GM19035 (cell line): Measurements from ENCODE around the gene DMWD.

Source experiments
- ATAC-seq: cut with Tn5 transposase; IDR thresholded peaks from one replicate; pipeline ENCODE4 v1.9.1; 2021; ENCODE audit not compliant: unreplicated experiment

The DMWD gene, protein sequence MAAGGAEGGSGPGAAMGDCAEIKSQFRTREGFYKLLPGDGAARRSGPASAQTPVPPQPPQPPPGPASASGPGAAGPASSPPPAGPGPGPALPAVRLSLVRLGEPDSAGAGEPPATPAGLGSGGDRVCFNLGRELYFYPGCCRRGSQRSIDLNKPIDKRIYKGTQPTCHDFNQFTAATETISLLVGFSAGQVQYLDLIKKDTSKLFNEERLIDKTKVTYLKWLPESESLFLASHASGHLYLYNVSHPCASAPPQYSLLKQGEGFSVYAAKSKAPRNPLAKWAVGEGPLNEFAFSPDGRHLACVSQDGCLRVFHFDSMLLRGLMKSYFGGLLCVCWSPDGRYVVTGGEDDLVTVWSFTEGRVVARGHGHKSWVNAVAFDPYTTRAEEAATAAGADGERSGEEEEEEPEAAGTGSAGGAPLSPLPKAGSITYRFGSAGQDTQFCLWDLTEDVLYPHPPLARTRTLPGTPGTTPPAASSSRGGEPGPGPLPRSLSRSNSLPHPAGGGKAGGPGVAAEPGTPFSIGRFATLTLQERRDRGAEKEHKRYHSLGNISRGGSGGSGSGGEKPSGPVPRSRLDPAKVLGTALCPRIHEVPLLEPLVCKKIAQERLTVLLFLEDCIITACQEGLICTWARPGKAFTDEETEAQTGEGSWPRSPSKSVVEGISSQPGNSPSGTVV

DNA sequence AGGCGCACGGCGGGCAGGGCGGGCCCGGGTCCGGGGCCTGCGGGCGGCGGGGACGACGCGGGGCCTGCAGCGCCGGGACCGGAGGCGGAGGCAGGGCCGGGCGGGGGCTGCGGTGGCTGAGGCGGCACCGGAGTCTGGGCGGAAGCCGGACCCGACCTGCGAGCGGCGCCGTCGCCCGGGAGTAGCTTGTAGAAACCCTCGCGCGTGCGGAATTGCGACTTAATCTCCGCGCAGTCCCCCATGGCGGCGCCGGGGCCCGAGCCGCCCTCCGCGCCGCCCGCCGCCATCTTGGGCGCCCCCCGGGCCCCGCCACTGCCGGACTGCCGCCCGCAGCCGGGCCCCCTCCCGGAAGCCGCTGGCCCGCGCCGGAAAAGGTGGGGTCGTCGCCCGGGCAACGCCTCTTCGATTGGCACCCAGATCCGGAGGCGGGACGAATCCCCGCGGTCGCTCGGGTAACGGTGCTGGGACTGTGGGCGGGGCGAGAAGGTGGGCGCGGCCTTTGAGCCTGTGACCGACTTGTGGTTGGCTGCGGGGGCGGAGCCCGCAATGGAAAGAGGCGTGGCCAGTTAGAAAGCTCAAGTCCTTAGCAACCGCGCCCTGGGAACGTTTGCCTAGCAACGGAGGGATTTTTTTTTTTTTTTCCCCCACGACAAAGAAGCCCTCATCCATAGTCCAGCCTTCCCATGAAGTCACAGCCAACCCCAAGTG, at the start of gene DMWD:
Gene DMWD (minus strand): TSS at position 376 of the 708 bp plus-strand sequence. CDS start 89 bp downstream, at position 287.
- peak; percentile 91 for ATAC-seq

DNA sequence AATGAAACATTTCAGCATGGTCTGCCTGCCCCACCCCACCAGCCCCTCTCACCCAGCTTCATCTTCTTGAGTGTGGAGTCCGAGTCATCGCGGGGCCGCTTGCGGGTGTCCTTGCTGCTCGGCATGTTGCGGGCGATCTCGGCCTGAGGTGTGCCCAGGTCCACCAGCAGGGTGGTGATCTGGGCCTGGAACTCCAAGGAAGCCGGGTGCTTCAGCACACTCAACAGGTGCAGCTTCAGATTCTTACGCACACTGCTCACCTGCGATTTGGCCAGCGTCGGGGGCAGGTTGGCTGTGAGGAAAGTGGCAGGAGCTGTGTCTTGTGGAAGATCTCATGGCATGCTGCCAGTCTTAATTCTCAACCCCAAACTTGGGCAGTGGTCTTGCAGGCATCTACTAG, 49.6 kb upstream of the DMWD start:
- ATAC-seq: no peak

DNA sequence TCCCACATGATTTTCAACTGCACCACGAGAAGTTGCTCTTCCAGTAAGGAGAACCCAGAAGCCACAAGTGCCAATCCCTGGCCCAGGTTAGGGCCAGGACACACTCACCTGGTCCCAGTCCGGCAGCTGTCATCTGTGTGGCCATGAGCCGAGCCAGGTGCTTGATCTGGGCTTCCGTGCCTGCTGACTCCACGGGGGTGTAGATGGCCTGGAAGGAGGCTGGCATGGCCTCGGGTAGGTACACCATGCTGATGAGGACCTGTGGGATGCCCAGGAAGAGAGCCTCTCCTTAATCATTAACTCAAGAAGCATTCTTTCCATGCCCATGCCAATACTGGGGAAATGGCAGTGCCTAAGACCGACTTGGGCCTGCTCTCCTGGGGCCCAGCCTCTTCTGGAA, 42.3 kb upstream of the DMWD start:
- no peak for ATAC-seq

DNA sequence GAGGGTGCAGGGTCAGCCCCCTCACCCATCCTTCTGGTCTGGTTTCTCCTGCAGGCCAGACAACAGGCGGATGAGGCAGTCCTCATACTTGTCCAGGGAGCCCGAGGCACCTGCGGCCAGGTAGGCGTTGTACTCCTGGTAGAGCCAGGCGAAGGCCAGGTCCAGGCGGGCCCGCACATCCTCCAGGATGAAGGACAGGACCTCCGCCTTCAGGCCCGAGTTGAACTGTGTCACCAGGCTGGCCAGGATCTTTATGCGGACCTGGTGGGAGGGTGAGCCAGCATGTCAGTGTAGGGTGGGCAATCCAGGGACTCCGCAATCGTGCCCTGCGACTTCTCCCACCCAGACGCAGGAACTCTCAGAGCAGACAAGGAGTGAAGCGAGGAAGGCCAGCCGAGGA, 36.3 kb upstream of the DMWD start:
- no peak for ATAC-seq

DNA sequence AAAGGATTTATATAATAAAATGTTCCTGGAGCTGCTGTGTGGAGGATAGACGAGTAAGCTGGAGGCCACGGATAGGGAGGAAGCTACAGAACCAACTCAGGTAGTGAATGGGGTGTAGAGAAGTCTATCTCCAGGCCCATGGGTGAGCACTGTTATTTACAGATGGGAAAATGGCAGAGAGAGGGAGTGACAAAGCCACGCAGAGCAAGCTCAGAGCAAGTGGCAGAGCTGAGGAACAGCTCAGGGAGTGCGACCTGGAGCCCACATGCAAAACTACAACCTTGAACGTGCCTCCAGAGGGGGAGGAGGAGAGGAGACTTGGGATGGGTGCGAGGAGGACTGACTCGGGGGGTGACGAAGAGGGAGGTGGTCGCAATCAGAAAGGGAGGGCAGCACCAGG, 35.9 kb upstream of the DMWD start:
- ATAC-seq: no peak

DNA sequence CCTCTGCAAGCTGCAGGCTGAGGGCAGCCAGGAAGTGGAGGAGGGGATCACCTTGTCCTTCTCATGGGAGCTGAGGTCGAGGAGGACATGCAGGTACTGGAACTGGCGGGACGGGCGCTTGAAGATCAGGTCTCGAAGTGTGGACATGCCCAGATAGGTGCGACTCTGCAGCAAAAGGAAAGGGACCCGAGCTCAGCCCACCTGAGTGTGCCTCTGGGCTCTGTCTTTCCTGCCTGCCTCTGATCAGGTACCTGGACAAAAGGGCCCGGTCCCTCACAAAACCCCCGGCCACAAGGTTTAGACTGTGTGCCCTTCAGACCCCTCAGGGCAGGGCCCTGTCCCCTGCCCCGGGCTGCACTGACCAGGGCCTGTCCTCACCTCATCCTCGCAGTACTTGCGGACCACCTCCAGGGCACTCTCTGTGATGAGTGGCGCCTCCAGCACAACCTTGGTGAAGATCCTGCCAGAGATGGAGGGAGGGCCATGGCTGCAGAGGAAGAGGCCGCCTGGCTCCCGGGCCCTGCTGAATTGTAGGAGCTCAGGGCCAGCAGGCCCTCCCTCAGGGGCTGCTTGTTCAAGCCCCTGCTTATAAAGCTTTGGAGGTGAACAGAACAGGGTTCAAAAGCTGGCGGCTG, 34.9 kb upstream of the DMWD start:
- no peak for ATAC-seq

DNA sequence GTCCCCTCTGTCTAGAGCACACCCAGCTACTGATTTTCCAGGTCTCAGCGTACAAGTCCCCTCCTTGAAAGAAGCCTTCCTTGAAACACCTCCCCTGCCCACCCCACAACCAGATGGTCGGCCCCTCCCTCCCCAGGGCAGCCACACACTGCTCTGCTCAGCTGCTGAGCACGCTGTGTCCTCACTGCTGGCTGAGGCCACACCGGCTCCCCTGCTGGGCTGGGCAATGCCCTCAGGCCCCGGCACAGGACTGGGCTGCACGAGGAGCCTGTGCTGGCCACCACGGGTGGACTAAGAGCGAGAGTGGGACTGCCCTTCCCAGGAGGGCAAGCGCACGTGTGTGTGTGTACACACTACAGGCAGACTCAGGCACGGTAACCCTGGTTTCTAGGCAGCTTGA, 34.3 kb upstream of the DMWD start:
- ATAC-seq: no peak

DNA sequence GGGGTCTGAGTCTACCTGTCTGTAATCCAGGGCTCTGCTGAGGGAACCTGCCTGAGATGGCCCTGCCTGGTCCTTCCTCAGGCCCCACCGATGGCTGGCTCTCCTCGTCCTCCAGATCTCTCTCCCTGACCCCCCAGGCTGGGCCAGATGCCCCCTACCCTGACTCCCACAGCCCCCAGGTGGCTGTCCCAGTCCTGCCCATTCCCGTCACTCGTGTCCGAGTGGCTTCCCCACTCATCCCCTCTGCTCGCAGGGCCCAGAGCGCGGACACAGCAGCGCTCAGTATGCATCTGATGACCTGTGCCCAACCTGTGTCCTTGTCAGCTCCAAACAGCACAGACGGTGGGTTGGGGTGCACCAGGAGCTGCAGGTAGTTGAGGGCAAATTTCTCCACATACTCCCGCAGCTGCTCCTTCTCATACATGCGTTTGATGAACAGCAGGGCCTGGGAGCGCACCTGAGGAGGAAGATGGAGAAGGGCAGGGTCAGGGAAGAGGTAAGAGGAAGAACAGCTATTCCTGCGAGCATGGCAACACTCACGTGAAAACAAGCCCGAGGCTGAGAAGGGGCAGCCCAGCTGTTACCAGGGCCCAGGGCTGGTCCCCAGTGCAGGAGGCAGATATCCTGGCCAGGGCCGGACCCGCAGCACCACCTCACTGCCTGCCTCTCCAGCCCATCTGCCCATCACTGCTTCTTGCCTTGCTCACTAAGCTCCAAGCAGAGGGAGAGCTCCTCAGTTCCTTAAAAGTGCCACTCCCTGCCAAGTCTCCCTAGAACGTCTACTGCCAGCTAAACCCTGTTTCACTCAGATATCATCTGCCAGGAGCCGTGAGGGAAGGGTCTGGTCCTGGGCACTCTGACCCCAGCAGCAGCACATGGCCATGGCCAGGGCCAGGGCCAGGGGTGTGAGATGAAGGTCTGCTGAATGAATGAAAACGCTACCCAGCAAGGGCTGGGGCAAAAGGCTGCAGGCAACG, 33.6 kb upstream of the DMWD start:
- no peak for ATAC-seq

DNA sequence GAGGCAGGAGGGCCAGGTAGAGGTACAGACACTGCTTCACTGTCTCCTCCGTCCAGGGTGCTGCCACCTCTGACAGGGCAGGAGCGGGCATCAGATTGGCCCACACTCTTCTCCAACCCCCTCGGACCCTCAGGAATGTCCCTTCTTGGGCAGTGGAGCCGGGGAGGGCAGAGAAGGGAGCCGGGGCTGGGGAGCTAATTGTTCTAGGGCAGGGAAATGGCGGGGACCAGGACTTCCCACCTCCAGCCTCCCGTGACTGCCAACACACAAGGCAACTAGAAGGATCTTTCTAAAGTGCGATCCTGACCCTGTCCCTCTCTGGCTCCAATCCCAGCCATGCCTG, 32.6 kb upstream of the DMWD start:
- ATAC-seq: no peak

DNA sequence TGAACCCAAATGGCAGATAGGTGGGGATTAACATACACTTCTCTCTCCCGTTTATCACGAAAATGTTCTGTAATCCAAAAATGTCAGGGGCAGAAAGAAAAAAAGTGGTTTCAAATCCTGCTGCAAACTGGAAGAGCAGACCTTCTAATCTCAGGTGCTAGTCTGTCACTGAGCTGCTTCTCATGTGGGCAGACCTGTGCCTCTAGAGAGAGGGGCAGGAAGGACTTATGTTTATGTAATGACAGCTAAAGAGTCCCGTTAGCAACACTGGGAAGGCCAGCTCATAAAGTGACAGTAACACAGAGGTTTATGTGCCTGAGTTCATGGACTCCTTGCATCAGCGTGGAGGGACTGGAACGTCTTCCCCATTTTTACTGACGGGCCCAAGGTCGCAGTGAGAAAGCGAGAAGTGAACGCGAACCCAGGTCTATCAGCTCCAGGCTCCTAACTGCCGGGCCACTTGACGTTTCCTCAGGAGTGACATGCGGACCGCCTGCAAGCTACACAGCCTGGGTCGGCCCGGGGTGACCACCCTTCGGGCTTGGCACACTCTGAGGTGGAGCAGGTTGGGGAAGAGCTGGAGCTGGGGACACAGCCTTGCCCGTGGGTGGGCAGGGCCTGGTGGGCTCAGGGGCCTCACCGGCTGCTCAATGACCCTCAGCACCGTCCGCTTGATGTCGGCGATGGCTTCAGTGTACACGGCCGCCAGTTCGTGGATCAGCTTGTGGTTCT, 32.1 kb upstream of the DMWD start:
- ATAC-seq: no peak

DNA sequence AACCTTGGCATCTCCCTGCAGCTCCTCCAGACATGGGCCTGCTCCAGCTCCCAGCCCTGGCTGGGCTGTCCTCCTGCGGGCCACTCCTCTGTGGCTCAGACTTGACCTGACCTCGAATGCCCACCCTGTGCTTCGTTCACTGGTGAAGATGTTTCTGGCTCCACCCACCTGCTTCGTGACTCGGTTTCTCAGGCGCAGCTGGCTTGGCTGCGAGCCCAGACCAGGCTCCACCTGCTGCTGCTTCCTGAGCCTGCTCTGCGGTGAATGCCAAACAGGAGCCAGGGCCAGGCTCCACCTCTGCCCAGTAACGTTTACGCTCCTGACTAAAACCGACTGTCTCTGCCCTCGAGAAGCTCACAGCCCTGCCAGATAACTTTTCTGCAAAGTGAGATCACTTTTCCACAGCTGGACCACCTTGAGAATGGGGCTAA, 31.4 kb upstream of the DMWD start:
- ATAC-seq: no peak

DNA sequence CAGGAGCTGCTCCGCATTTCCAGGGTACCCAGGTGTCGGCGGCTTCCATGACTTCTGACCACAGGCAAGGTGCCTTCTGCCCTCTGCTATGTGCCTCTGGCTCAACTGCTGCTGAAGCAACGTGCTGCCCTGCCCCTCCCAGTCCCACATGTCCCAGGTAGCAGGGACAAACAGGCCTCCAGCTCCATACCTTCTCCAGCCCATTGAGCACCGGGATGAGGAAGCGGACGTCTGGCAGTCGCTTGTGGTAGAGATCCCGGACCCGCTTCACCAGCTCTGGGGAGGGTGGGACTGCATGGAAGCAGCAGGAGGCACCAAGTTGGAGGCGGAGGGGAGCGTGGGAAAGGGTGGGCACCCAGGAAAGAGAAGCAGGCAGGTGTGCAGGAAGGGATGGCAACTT, 30.5 kb upstream of the DMWD start:
- no peak for ATAC-seq

DNA sequence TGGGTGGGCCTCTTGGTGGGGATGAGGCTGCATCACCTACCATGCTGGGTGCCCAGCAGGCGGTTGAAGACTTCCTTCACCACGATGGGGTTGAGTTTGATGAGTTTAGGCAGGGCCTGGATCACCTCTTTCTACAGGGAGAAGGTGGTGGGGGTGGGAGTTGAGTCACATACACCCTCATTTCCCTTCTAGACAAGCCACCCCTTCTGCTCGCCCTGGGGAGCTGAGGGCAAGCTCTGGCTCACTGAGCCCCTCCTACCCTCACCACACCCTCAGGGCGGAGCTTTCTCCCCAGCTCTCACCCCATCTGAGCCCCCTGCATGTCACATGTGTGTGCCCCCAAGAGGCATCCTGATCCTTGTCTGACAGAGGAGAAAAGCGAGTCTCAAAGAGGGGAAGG, 30.1 kb upstream of the DMWD start:
- no peak for ATAC-seq

DNA sequence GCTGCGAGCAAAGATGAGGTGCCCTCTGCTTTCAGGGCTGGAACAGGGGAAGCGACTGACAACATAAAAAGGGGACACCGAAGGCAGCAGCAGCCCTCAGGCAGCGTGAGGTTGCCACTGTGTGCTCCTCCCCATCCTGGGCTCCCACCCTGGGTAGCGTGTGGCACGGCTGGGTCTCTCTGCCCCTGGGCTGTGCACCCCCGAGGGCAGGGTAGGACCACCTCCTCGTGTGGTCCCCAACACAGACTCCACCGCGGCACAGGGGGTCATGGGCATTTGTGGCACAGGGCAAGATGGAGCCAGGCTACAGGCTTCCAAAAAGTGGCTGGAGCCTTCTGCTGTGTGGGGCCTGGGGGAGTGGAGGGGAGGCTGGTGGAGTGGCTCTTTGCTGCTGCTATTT, 28.9 kb upstream of the DMWD start:
- ATAC-seq: no peak

DNA sequence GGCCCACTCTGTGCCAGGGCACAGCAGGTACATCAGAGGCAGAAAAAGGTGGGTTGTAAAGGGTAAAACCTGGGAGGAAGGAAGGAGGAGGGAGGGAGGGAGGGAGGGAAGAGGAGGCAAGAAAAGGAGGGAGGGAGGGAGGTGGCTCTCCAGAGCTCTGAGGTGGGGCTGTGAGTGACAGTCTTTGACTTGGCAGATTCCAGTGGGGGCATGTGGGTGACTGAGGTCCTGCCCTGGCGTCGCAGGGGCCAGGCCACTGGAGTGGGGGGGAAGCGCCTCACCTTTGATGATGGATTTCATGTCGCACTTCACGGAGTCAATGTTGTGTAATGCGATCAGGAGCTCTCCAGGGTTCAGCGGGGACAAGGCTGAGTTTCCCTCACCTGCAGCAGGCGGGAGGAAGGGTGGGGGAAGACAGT, 28.5 kb upstream of the DMWD start:
- ATAC-seq: no peak

DNA sequence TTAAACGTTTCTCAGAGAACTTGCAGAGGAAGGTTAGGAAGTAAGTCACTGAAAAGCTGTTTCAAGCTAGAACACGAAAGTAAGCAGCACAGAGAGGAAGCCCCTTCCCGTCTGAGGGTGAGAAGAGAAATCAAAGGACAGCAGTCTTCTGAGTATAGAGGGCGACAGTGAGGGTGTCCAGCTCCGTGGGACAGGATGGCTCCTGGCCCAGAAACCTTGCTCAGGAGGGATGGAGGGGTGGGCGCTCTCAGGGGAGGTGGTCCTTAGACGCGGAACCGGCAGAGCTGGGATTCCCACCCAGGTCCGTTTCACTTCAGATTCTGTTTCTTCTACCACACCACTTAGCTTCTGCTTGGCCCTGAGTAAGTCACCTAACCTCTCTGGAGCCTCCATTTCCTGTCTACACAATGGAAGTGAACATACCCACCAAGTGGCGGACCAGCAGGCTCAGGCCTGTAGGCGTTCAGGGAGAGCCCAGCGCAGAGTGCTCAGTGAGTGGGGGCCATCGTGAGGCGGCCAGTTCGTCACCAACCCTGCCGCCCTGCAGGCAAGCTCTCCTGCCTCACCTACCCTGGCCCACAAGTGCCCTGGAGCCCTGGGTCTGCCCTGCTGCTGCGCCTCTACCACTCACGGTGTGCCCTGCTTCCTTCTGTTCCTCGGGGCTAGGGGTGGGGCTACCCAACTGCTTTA, 27.9 kb upstream of the DMWD start:
- no peak for ATAC-seq

DNA sequence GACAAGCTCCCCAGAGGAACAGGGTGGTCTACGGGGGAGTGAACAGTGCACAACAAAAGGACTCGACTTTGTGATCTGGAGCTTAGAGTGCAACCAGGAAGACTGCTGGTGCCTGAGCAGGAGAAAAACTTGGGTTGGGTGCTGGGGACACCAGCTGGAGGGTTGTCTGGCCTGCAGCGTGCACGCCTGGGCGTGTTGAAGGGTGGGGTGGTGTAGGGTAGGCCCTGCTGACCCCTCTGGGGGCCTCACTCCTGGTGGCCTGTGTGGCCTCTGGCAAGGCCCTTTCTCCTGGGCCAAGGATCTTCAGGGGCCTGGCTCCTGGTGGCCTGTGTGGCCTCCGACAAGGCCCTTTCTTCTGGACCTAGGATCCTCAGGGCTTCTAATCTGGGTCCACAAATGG, 27.1 kb upstream of the DMWD start:
- ATAC-seq: no peak

DNA sequence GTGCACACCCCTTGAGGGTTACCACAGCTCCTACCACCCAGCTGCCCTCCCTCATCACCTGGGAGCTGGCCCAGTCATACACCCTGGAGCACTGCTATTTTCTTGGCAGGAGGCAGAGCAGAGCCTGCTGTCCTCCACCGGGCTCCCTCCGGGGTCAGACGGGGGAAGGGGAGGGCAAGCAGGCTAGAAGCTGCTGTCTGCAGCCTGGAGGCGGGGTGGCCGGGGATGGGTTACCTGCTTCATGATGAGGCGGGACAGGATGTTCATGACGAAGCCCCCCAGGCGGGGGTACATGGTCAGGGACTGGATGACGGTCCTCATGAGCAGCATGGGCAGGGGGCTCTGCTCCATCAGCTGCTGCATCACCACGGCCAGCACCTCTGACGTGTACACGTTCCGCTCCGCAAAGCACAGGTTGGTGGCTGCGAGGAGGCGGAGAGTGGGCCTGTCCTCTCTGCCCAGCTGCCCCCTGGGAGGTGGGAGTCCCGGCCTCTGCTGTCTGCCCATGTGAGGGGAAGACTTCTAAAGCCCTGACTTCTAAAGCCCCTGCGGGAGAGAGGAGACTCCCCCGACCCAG, 25.2 kb upstream of the DMWD start:
- no peak for ATAC-seq
